ENCODE data around the gene WNT3.

- TF ChIP-seq CTCF (IDR thresholded peaks at IDR 0.05) (no peak), POLR2A (IDR thresholded peaks at IDR 0.05) (no peak)
Observed at GRCh38 chr17:46796524-46796923, 22.0 kb downstream of the WNT3 start.

Data from lower leg skin (tissue), 3 donors.